GM12878 (cell line): ENCODE results near the gene ARL5B. TPM values are rescaled to one million over a fixed set of nuclear protein-coding genes. Genes with fewer than 3 reads are reported as not detected.

ENCODE experiments used
- ATAC-seq: fragments of 200-7000 bp; cut with Tn5 transposase; 3 replicates; pipeline ENCODE4 v1.9.1; 2020; ENCODE audit warnings: mild to moderate bottlenecking, moderate library complexity
- BruUV-seq: library from RNA; stranded (reverse); fragments of 400-500 nt; replicated peaks from 2 replicates; lab custom pipeline; 2021; lab: Mats Ljungman, UMichigan
- CTCF ChIA-PET: fragments of 300-600 bp; sonication (Branson Sonifier 250); formaldehyde crosslinking; extraction: SDS; loops from one replicate; lab custom pipeline; 2021; ENCODE audit warnings: inconsistent platforms; lab: Yijun Ruan, JAX
- POLR2A ChIA-PET: fragments of 350-600 bp; formaldehyde crosslinking; extraction: SDS; loops from one replicate; lab custom pipeline; 2021; ENCODE audit warnings: inconsistent platforms; lab: Charles Lee
- RAD21 ChIA-PET: fragments of 300-600 bp; sonication (Branson Sonifier 250); formaldehyde crosslinking; loops from one replicate; lab custom pipeline; 2023; ENCODE audit warnings: antibody characterized with exemption; ENCODE audit not compliant: unreplicated experiment; lab: Charles Lee
- SMC1A ChIA-PET: fragments of 300-600 bp; sonication (Branson Sonifier 250); formaldehyde crosslinking; loops from one replicate; lab custom pipeline; 2023; ENCODE audit not compliant: unreplicated experiment, uncharacterized antibody; lab: Charles Lee
- DNase-seq: peaks from one replicate; pipeline ENCODE4 v3.0.0-alpha.2; 2011; ENCODE audit warnings: low read depth, low spot score
- FAIRE-seq: peaks from 3 replicates; lab custom pipeline; 2011; peaks lifted over from hg19 to GRCh38; lab: Jason Lieb, UNC
- H2AFZ ChIP-seq: 2 replicates; pipeline ENCODE4 v1.6.0; 2011; ENCODE audit warnings: low read depth, low read length, control low read depth; ENCODE audit not compliant: control insufficient read depth
- H3K27ac ChIP-seq: 2 replicates; pipeline ENCODE4 v1.5.1; 2011; ENCODE audit warnings: control low read depth; ENCODE audit not compliant: control insufficient read depth, insufficient read depth
- H3K27me3 ChIP-seq, 2 experiments: replicated peaks in 1 of 2; 2 replicates each; pipeline versions ENCODE4 v1.6.0 to v1.6.1; 2011; ENCODE audit warnings: low read length in 1 of 2; ENCODE audit not compliant: control insufficient read depth in 2 of 2, insufficient read depth in 2 of 2
- H3K36me3 ChIP-seq, 2 experiments: 2 replicates each; pipeline ENCODE4 v1.5.1; 2011; ENCODE audit warnings: low read length in 1 of 2; ENCODE audit not compliant: control insufficient read depth in 2 of 2, insufficient read depth in 2 of 2
- H3K4me1 ChIP-seq: 2 replicates; pipeline ENCODE4 v1.6.1; 2011; ENCODE audit warnings: mild to moderate bottlenecking, low read length, moderate library complexity, mixed read lengths; ENCODE audit not compliant: control insufficient read depth, insufficient read depth
- H3K4me2 ChIP-seq: 2 replicates; pipeline ENCODE4 v1.6.0; 2011; ENCODE audit warnings: control low read depth; ENCODE audit not compliant: control insufficient read depth, insufficient read depth
- H3K4me3 ChIP-seq: fragments of 200-600 bp; sonication (generic); 2 replicates; pipeline ENCODE4 v1.5.1; 2016
- H3K79me2 ChIP-seq: 2 replicates; pipeline ENCODE4 v1.6.0; 2011; ENCODE audit warnings: low read length; ENCODE audit not compliant: control insufficient read depth, insufficient read depth
- H3K9ac ChIP-seq: 2 replicates; pipeline ENCODE4 v1.8.0; 2011; ENCODE audit warnings: low read length, control low read depth, mixed read lengths; ENCODE audit not compliant: control insufficient read depth, insufficient read depth
- H3K9me3 ChIP-seq: replicated peaks from 3 replicates; pipeline ENCODE4 v1.5.1; 2011; ENCODE audit warnings: mild to moderate bottlenecking, low read length; ENCODE audit not compliant: control insufficient read depth, insufficient read depth
- H4K20me1 ChIP-seq: 2 replicates; pipeline ENCODE4 v1.6.0; 2011; ENCODE audit not compliant: control insufficient read depth, insufficient read depth
- BHLHE40 ChIP-seq, 2 experiments: fragments of 450-650 bp in 1 of 2; IDR thresholded peaks; 2 replicates each; pipeline ENCODE4 v1.6.1; 2011 to 2017; ENCODE audit warnings: low read depth in 2 of 2, borderline replicate concordance in 1 of 2, improper control_type of control experiment in 1 of 2, low read length in 1 of 2, mild to moderate bottlenecking in 1 of 2
- CBX3 ChIP-seq: fragments of 200-600 bp; sonication (generic); IDR thresholded peaks from 2 replicates; pipeline ENCODE4 v1.6.1; 2016; ENCODE audit warnings: low read depth, borderline replicate concordance
- JUNB ChIP-seq: IDR thresholded peaks from 2 replicates; pipeline ENCODE4 v1.6.1; 2016; ENCODE audit warnings: antibody characterized with exemption, mild to moderate bottlenecking
- JUND ChIP-seq: IDR thresholded peaks from 2 replicates; pipeline ENCODE4 v1.6.1; 2012; ENCODE audit warnings: low read depth, mild to moderate bottlenecking, low read length, improper control_type of control experiment, moderate library complexity
- KLF5 ChIP-seq: fragments of 450-650 bp; IDR thresholded peaks from 2 replicates; pipeline ENCODE4 v1.6.1; 2014; ENCODE audit warnings: mild to moderate bottlenecking; ENCODE audit not compliant: partially characterized antibody
- NBN ChIP-seq: fragments of 450-650 bp; IDR thresholded peaks from 2 replicates; pipeline ENCODE4 v1.6.1; 2016
- PML ChIP-seq: IDR thresholded peaks from 2 replicates; pipeline ENCODE4 v1.6.1; 2012; ENCODE audit warnings: low read length, inconsistent platforms
- POLR2AphosphoS5 ChIP-seq: IDR thresholded peaks from 2 replicates; pipeline ENCODE4 v1.6.1; 2011; ENCODE audit warnings: mild to moderate bottlenecking, low read length, inconsistent platforms
- POU2F2 ChIP-seq: IDR thresholded peaks from 3 replicates; pipeline ENCODE4 v1.6.1; 2011; ENCODE audit warnings: low read depth, mild to moderate bottlenecking, low read length, borderline replicate concordance
- RELA ChIP-seq: fragments of 450-650 bp; IDR thresholded peaks from 2 replicates; pipeline ENCODE4 v1.8.0; 2014; ENCODE audit warnings: borderline replicate concordance; ENCODE audit not compliant: partially characterized antibody
- RFX5 ChIP-seq: IDR thresholded peaks from 2 replicates; pipeline ENCODE4 v1.6.1; 2011; ENCODE audit warnings: low read depth, low read length, improper control_type of control experiment
- SMARCA5 ChIP-seq: fragments of 450-650 bp; IDR thresholded peaks from 2 replicates; pipeline ENCODE4 v1.6.1; 2017; ENCODE audit warnings: mild to moderate bottlenecking
- ZNF622 ChIP-seq: fragments of 450-650 bp; IDR thresholded peaks from 2 replicates; pipeline ENCODE4 v1.6.1; 2017; ENCODE audit warnings: mild to moderate bottlenecking, inconsistent platforms
- WGBS: methylation state at CpG from one replicate; pipeline ENCODE4 v1.1.6; 2016; ENCODE audit warnings: low lambda C conversion rate; ENCODE audit not compliant: insufficient replicate concordance, insufficient coverage; ENCODE audit errors: missing lambda C conversion rate; 5-methylcytosine and 5-hydroxymethylcytosine counted together
- in situ Hi-C: fragments of 300-500 bp; cut with MboI; formaldehyde crosslinking; loops from 9 replicates; pipeline ENCODE4 v1.14.3; 2018; ENCODE audit warnings: mixed read lengths
- intact Hi-C: fragments of 100-400 bp; cut with micrococcal nuclease; formaldehyde crosslinking; loops from one replicate; pipeline ENCODE4 v1.14.2; 2022; ENCODE audit not compliant: unreplicated experiment
- polyA plus RNA-seq, 11 experiments: library from polyadenylated mRNA; depleted of rRNA in 4 of 11; unstranded in 6 of 11; stranded (reverse) in 5 of 11; fragments of >200 nt; fragmentation: Nextera tagmentation in 4 of 11; fragmentation: Illumina TruSeq in 1 of 11; extraction: Ambion mirVana in 4 of 11; extraction: Trizol in 1 of 11; gene quantifications; 1 replicate in 1 of 11; 2 replicates in 10 of 11; pipeline versions ENCODE4 v1.2.1 to v1.2.3, GENCODE V29; 2011 to 2016; ENCODE audit warnings: inconsistent platforms in 2 of 11, missing spikeins in 2 of 11, low read depth in 1 of 11
- total RNA-seq, 4 experiments: library from RNA; depleted of rRNA in 3 of 4; stranded (reverse); fragments of >200 nt in 3 of 4; fragmentation: Illumina TruSeq in 1 of 4; extraction: Trizol in 1 of 4; gene quantifications; 2 replicates each; pipeline versions ENCODE4 v1.2.1 to v1.2.3, GENCODE V29; 2013 to 2021
- TF ChIP-seq, protein P1 (sequence below): fragments of 450-650 bp; IDR thresholded peaks from 2 replicates; pipeline ENCODE4 v1.6.1; 2016; ENCODE audit warnings: mild to moderate bottlenecking, moderate library complexity, borderline replicate concordance
- TF ChIP-seq, protein P2 (sequence below): IDR thresholded peaks from 2 replicates; pipeline ENCODE4 v1.6.1; 2011; ENCODE audit warnings: mild to moderate bottlenecking, low read depth, low read length, moderate library complexity; ENCODE audit not compliant: insufficient replicate concordance
- TF ChIP-seq, protein P3 (sequence below): fragments of 450-650 bp; IDR thresholded peaks from 2 replicates; pipeline ENCODE4 v1.6.1; 2018; ENCODE audit warnings: mild to moderate bottlenecking, low read depth, moderate library complexity; ENCODE audit not compliant: partially characterized antibody

The ARL5B gene
- total and polyA plus RNA-seq, 10 of the 15 experiments (the other 5 are each of a cell fraction or from before 2014, with no cell fraction given) = 2.5 to 20.7 (median 9.1) TPM

DNA sequence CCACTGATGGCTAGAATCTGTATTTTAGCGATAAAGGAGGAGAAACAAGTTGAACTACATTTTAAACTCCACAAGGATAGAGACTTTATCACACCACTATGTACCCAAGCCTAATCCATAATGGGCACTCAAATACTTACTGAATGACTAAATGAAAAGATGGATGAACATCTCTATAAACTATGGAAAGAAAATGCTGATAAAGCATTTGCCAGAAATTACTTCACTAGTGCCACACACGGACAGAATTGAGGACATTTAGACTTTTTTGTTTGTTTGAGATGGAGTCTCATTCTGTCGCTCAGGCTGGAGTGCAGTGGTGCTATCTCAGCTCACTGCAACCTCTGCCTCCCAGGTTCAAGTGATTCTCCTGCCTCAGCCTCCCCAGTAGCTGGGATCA is 6.1 kb upstream of the ARL5B start (continued):
- TF ChIP-seq, protein P1, sequence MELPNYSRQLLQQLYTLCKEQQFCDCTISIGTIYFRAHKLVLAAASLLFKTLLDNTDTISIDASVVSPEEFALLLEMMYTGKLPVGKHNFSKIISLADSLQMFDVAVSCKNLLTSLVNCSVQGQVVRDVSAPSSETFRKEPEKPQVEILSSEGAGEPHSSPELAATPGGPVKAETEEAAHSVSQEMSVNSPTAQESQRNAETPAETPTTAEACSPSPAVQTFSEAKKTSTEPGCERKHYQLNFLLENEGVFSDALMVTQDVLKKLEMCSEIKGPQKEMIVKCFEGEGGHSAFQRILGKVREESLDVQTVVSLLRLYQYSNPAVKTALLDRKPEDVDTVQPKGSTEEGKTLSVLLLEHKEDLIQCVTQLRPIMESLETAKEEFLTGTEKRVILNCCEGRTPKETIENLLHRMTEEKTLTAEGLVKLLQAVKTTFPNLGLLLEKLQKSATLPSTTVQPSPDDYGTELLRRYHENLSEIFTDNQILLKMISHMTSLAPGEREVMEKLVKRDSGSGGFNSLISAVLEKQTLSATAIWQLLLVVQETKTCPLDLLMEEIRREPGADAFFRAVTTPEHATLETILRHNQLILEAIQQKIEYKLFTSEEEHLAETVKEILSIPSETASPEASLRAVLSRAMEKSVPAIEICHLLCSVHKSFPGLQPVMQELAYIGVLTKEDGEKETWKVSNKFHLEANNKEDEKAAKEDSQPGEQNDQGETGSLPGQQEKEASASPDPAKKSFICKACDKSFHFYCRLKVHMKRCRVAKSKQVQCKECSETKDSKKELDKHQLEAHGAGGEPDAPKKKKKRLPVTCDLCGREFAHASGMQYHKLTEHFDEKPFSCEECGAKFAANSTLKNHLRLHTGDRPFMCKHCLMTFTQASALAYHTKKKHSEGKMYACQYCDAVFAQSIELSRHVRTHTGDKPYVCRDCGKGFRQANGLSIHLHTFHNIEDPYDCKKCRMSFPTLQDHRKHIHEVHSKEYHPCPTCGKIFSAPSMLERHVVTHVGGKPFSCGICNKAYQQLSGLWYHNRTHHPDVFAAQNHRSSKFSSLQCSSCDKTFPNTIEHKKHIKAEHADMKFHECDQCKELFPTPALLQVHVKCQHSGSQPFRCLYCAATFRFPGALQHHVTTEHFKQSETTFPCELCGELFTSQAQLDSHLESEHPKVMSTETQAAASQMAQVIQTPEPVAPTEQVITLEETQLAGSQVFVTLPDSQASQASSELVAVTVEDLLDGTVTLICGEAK = no peak
- TF ChIP-seq, protein P2, sequence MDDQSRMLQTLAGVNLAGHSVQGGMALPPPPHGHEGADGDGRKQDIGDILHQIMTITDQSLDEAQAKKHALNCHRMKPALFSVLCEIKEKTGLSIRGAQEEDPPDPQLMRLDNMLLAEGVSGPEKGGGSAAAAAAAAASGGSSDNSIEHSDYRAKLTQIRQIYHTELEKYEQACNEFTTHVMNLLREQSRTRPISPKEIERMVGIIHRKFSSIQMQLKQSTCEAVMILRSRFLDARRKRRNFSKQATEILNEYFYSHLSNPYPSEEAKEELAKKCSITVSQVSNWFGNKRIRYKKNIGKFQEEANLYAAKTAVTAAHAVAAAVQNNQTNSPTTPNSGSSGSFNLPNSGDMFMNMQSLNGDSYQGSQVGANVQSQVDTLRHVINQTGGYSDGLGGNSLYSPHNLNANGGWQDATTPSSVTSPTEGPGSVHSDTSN = no peak
- TF ChIP-seq ZNF622 = no peak
- no peak for TF ChIP-seq POLR2AphosphoS5
- no peak for TF ChIP-seq POU2F2

DNA sequence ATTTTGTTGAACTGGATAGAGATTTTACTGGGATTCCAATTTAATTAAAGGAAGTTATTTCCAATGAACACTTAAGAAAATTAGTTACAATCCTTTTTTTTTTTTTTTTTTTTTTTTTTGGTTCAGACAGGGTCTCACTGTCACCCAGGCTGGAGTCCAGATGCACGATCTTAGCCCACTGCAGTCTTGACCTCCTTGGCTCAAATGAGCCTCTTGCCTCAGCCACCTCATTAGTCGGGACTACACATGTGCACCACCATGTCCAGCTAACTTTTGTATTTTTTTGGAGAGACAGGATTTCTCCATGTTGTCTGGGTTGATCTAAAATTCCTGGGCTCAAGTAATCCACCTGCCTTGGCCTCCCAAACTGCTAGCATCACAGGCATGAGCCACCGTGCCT is 2.5 kb upstream of the ARL5B start:
- WGBS = 78% methylated on average over 2 of the region's 3 CpGs
- Histone ChIP-seq H3K79me2 (peaks cover 38% of the 10 kb centered on the region), H3K27me3 (no peaks in the 10 kb centered on the region), H3K4me3 (no peak overlapping the region), H3K36me3 (no peaks in the 10 kb centered on the region), H3K4me2 (no peak overlapping the region), H3K27ac (no peak overlapping the region), H4K20me1 (no peaks in the 10 kb centered on the region), H3K9me3 (no peaks in the 10 kb centered on the region), H2AFZ (no peak overlapping the region), H3K9ac (no peak overlapping the region), H3K4me1 (peaks cover 3% of the 10 kb centered on the region; the same call in 1 of the 2 replicates)
- BruUV-seq = no TSS peak
- in situ Hi-C loops = loop anchor here (10.0 to 25.0 kb wide), 3 partner anchors 1002 to 1844 kb away; partner anchors contain the start of genes RSU1 and TRDMT1
- intact Hi-C loops = loop anchor here (10.0 kb wide), 1 partner anchor 972 kb away; no protein-coding TSS in a partner anchor
- ChIA-PET POLR2A (no interaction called here), CTCF (no interaction called here), RAD21 (interaction anchor here (0.8 kb wide), 1 partner anchor 33 kb away, joined by 3 read pairs; no protein-coding TSS in a partner anchor), SMC1A (interaction anchor here (0.8 to 1.9 kb wide), 3 partner anchors 9 to 114 kb away, joined by 3 to 7 read pairs (median 5); no protein-coding TSS in a partner anchor)
- no peak for DNase-seq
- no peak for ATAC-seq
- no peak for TF ChIP-seq JUNB
- TF ChIP-seq, protein P3, sequence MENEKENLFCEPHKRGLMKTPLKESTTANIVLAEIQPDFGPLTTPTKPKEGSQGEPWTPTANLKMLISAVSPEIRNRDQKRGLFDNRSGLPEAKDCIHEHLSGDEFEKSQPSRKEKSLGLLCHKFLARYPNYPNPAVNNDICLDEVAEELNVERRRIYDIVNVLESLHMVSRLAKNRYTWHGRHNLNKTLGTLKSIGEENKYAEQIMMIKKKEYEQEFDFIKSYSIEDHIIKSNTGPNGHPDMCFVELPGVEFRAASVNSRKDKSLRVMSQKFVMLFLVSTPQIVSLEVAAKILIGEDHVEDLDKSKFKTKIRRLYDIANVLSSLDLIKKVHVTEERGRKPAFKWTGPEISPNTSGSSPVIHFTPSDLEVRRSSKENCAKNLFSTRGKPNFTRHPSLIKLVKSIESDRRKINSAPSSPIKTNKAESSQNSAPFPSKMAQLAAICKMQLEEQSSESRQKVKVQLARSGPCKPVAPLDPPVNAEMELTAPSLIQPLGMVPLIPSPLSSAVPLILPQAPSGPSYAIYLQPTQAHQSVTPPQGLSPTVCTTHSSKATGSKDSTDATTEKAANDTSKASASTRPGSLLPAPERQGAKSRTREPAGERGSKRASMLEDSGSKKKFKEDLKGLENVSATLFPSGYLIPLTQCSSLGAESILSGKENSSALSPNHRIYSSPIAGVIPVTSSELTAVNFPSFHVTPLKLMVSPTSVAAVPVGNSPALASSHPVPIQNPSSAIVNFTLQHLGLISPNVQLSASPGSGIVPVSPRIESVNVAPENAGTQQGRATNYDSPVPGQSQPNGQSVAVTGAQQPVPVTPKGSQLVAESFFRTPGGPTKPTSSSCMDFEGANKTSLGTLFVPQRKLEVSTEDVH = no peak
- TF ChIP-seq KLF5 = no peak
- TF ChIP-seq BHLHE40 (IDR thresholded peaks at IDR 0.05; ENCODE audit: borderline replicate concordance in 1 of 2, low read depth in 2 of 2, low read length in 1 of 2) = no peak
- TF ChIP-seq POLR2AphosphoS5 = no peak
- no peak for TF ChIP-seq SMARCA5
- no peak for TF ChIP-seq RFX5
- TF ChIP-seq PML = no peak
- no peak for TF ChIP-seq RELA
- no peak for TF ChIP-seq NBN
- TF ChIP-seq JUND = no peak
- no peak for TF ChIP-seq CBX3
- FAIRE-seq = no peak
